GM23338 (cell line): ENCODE measurements around the gene ARPC4. TPM values are rescaled to one million over a fixed set of nuclear protein-coding genes. Genes with fewer than 3 reads are reported as not detected.

Source experiments
- CREB1 ChIP-seq: fragments of 250-450 bp; sonication (Bioruptor Pico); IDR thresholded peaks from 2 replicates; pipeline ENCODE4 v1.5.0; 2020; ENCODE audit warnings: low read depth, mild to moderate bottlenecking, moderate library complexity
- CTCF ChIP-seq, 2 experiments: fragments of 200-600 bp in 1 of 2; sonication (generic) in 1 of 2; conservative IDR thresholded peaks; 2 replicates each; pipeline versions ENCODE4 v1.5.1 to v1.6.1; 2016 to 2017; ENCODE audit warnings: antibody characterized with exemption in 2 of 2, low read depth in 2 of 2, mild to moderate bottlenecking in 2 of 2, moderate library complexity in 1 of 2
- ETS1 ChIP-seq: IDR thresholded peaks from 2 replicates; pipeline ENCODE4 v1.6.1; 2016; ENCODE audit warnings: antibody characterized with exemption
- EZH2 ChIP-seq: fragments of 200-600 bp; sonication (generic); IDR thresholded peaks from one replicate; pipeline ENCODE4 v1.8.0; 2017; ENCODE audit warnings: antibody characterized with exemption, mild to moderate bottlenecking, low read depth; ENCODE audit not compliant: unreplicated experiment
- NANOG ChIP-seq: IDR thresholded peaks from 2 replicates; pipeline ENCODE4 v1.6.1; 2016; ENCODE audit warnings: antibody characterized with exemption, borderline replicate concordance
- POLR2AphosphoS5 ChIP-seq: IDR thresholded peaks from 2 replicates; pipeline ENCODE4 v1.6.1; 2016; ENCODE audit warnings: antibody characterized with exemption, low read depth
- STAT1 ChIP-seq: IDR thresholded peaks from one replicate; pipeline ENCODE4 v1.6.1; 2016; ENCODE audit warnings: antibody characterized with exemption; ENCODE audit not compliant: unreplicated experiment
- ZNF114 ChIP-seq: fragments of 250-450 bp; sonication (Bioruptor Pico); IDR thresholded peaks from 2 replicates; pipeline ENCODE4 v1.5.0; 2020; ENCODE audit warnings: mild to moderate bottlenecking, moderate library complexity
- ZNF462 ChIP-seq: fragments of 250-450 bp; sonication (Bioruptor Pico); IDR thresholded peaks from 2 replicates; pipeline ENCODE4 v1.5.0; 2020; ENCODE audit warnings: mild to moderate bottlenecking, moderate library complexity
- polyA plus RNA-seq: library from polyadenylated mRNA; unstranded; fragments of >200 nt; fragmentation: Nextera tagmentation; extraction: Ambion mirVana; gene quantifications from 2 replicates; pipeline ENCODE4 v1.2.1, GENCODE V29; 2016
- total RNA-seq: library from RNA; depleted of rRNA; stranded (reverse); fragments of >200 nt; shearing (Covaris generic); gene quantifications from 2 replicates; pipeline ENCODE4 v1.2.3, GENCODE V29; 2014

ARPC4 gene
- total and polyA plus RNA-seq, 2 experiments from 2014 or later = 71.9 to 176 TPM

GRCh38 chr3:9803494-9803893 lies 10.6 kb downstream of the ARPC4 start (continued):
- TF ChIP-seq ZNF462 (CRISPR knock-in tag) = no peak
- no peak for TF ChIP-seq POLR2AphosphoS5
- no peak for TF ChIP-seq ZNF114 (CRISPR knock-in tag)
- TF ChIP-seq STAT1 = no peak
- TF ChIP-seq CTCF (conservative IDR thresholded peaks at IDR 0.05; ENCODE audit: low read depth in 2 of 2) = no peak
- TF ChIP-seq EZH2 = no peak
- TF ChIP-seq CREB1 (CRISPR knock-in tag) = no peak
- no peak for TF ChIP-seq ETS1
- TF ChIP-seq NANOG = no peak
